GM18508 (cell line): ENCODE data around the gene NRF1.
"Not testable (repeated sequence)": the region's sequence is repeated elsewhere in the genome, so short reads cannot be mapped to it uniquely, and the experiment has no call there.

Experiments used
- ATAC-seq: cut with Tn5 transposase; IDR thresholded peaks from one replicate; pipeline ENCODE4 v1.9.1; 2021; ENCODE audit warnings: moderate number of reproducible peaks; ENCODE audit not compliant: insufficient read depth, unreplicated experiment

Gene NRF1

GRCh38 chr7:129643550-129644170 is 32.1 kb downstream of the NRF1 start:
- ATAC-seq = no peak

- ATAC-seq = no peak
Measured at GRCh38 chr7:129644634-129645230, 33.2 kb downstream of the NRF1 start.

GRCh38 chr7:129646369-129647021 is 35.0 kb downstream of the NRF1 start:
- ATAC-seq = no peak

GRCh38 chr7:129649128-129649690 is 37.7 kb downstream of the NRF1 start:
- no peak for ATAC-seq

- no peak for ATAC-seq
Measured at GRCh38 chr7:129650056-129650758, 38.7 kb downstream of the NRF1 start.

- ATAC-seq = no peak
Measured at GRCh38 chr7:129652914-129653313, 41.4 kb downstream of the NRF1 start.

- ATAC-seq = no peak
Measured at GRCh38 chr7:129655811-129656210, 44.3 kb downstream of the NRF1 start.

GRCh38 chr7:129657363-129657762 is 45.8 kb downstream of the NRF1 start:
- ATAC-seq = no peak

- not testable (repeated sequence) for ATAC-seq
Measured at GRCh38 chr7:129659907-129660306, 48.4 kb downstream of the NRF1 start.

GRCh38 chr7:129661645-129662182 is 50.2 kb downstream of the NRF1 start:
- no peak for ATAC-seq

- ATAC-seq = not testable (repeated sequence)
Measured at GRCh38 chr7:129663240-129663639, 51.7 kb downstream of the NRF1 start.

GRCh38 chr7:129664029-129665012 is 52.8 kb downstream of the NRF1 start:
- ATAC-seq = no peak

GRCh38 chr7:129665013-129665401 is 53.5 kb downstream of the NRF1 start:
- no peak for ATAC-seq

GRCh38 chr7:129667116-129667515 is 55.6 kb downstream of the NRF1 start:
- ATAC-seq = no peak

GRCh38 chr7:129667551-129667950 is 56.0 kb downstream of the NRF1 start:
- no peak for ATAC-seq

- no peak for ATAC-seq
Measured at GRCh38 chr7:129669901-129670300, 58.4 kb downstream of the NRF1 start.

- no peak for ATAC-seq
Measured at GRCh38 chr7:129670656-129671055, 59.1 kb downstream of the NRF1 start.

GRCh38 chr7:129671266-129671665 is 59.7 kb downstream of the NRF1 start:
- no peak for ATAC-seq

GRCh38 chr7:129674475-129674874 is 63.0 kb downstream of the NRF1 start:
- not testable (repeated sequence) for ATAC-seq
